Breast epithelium (tissue), 3 donors: ENCODE measurements around the gene HUNK.

Experiments used
- CTCF ChIP-seq, 3 donors: fragments of 450-650 bp; IDR thresholded peaks; one replicate each; pipeline ENCODE4 v1.5.1; 2016 to 2017; ENCODE audit warnings: antibody characterized with exemption in 3 of 3, mild to moderate bottlenecking in 3 of 3, moderate library complexity in 3 of 3
- POLR2A ChIP-seq: fragments of 450-650 bp; IDR thresholded peaks from one replicate; pipeline ENCODE4 v1.6.1; 2016; ENCODE audit warnings: antibody characterized with exemption, mild to moderate bottlenecking, moderate library complexity
- POLR2AphosphoS5 ChIP-seq, 3 donors: sonication (generic); formaldehyde crosslinking; IDR thresholded peaks; one replicate each; pipeline ENCODE4 v1.6.1; 2017; ENCODE audit warnings: antibody characterized with exemption in 3 of 3

GRCh38 chr21:31850886-31851285, 21.9 kb upstream of the HUNK start:
- no peak for TF ChIP-seq CTCF (IDR thresholded peaks at IDR 0.05)
- TF ChIP-seq POLR2A = no peak
- TF ChIP-seq POLR2AphosphoS5 (IDR thresholded peaks at IDR 0.05) = no peak
